Stomach (tissue), 9 donors: ENCODE results near the gene SYF2. TPM values are rescaled to one million over a fixed set of nuclear protein-coding genes. Genes with fewer than 3 reads are reported as not detected.

Experiments used
- DNase-seq, 2 donors: peaks; one replicate each; pipeline versions ENCODE4 v3.0.0 to v3.0.0-alpha.2; 2013 to 2019
- H3K27ac ChIP-seq, 5 donors: fragments of 200-600 bp in 4 of 5; sonication (generic) in 4 of 5; one replicate each; pipeline ENCODE4 v1.5.1; 2013 to 2019; ENCODE audit warnings: mild to moderate bottlenecking in 1 of 5, moderate library complexity in 1 of 5
- H3K27me3 ChIP-seq, 3 donors: fragments of 200-600 bp; sonication (generic); one replicate each; pipeline ENCODE4 v1.5.1; 2017 to 2019; ENCODE audit warnings: mixed run types in 1 of 3
- H3K36me3 ChIP-seq, 4 donors: fragments of 200-600 bp; sonication (generic); 1 replicate in 3 of 4; 2 replicates in 1 of 4; pipeline ENCODE4 v1.5.1; 2016 to 2019
- H3K4me1 ChIP-seq, 4 donors: fragments of 200-600 bp; sonication (generic); one replicate each; pipeline ENCODE4 v1.5.1; 2016 to 2019
- H3K4me3 ChIP-seq, 4 donors: fragments of 200-600 bp; sonication (generic) in 3 of 4; one replicate each; pipeline ENCODE4 v1.5.1; 2016 to 2019; ENCODE audit warnings: mild to moderate bottlenecking in 1 of 4
- H3K9me3 ChIP-seq, 4 donors: fragments of 200-600 bp; sonication (generic); one replicate each; pipeline ENCODE4 v1.5.1; 2016 to 2019
- CTCF ChIP-seq, 7 experiments: fragments of 450-650 bp in 4 of 7; fragments of 200-600 bp in 3 of 7; sonication (generic) in 3 of 7; IDR thresholded peaks; one replicate each; pipeline ENCODE4 v1.5.1; 2016 to 2019; ENCODE audit warnings: antibody characterized with exemption in 7 of 7, control low read depth in 2 of 7, mild to moderate bottlenecking in 1 of 7
- EP300 ChIP-seq: sonication (generic); formaldehyde crosslinking; IDR thresholded peaks from one replicate; pipeline ENCODE4 v1.6.1; 2017; ENCODE audit warnings: antibody characterized with exemption
- POLR2A ChIP-seq, 4 donors: fragments of 450-650 bp; IDR thresholded peaks; one replicate each; pipeline ENCODE4 v1.6.1; 2016; ENCODE audit warnings: antibody characterized with exemption in 4 of 4, control low read depth in 2 of 4, mild to moderate bottlenecking in 1 of 4, moderate library complexity in 1 of 4
- POLR2AphosphoS5 ChIP-seq, 3 donors: sonication (generic); formaldehyde crosslinking; IDR thresholded peaks; one replicate each; pipeline ENCODE4 v1.6.1; 2016; ENCODE audit warnings: antibody characterized with exemption in 3 of 3
- WGBS, 5 donors: extraction: QIAGEN DNeasy Blood & Tissue Kit in 3 of 5; methylation state at CpG; one replicate each; pipeline versions ENCODE4 v1.1.5 to v1.1.7; 2013 to 2018; 5-methylcytosine and 5-hydroxymethylcytosine counted together
- intact Hi-C: fragments of 100-400 bp; cut with DNase I; formaldehyde crosslinking; loops from one replicate; pipeline ENCODE4 v1.15.1; 2023; ENCODE audit warnings: low total_unique reads
- polyA plus RNA-seq, 3 donors: library from polyadenylated mRNA; stranded (reverse); fragments of 200-250 nt; gene quantifications; one replicate each; pipeline ENCODE4 v1.2.3, GENCODE V29; 2013
- total RNA-seq, 5 donors: library from RNA; depleted of rRNA; stranded (reverse); fragments of >200 nt; gene quantifications; one replicate each; pipeline versions ENCODE4 v1.1.0 to v1.2.3, GENCODE V29; 2014 to 2016
- donor health status: healthy with polysubstance abuse.
- donor health status: Bipolar disorder and iron deficiency.
- donor health status: healthy.

The SYF2 gene
- total and polyA plus RNA-seq, 8 donors = 17.9 to 146 (median 54.9) TPM

GRCh38 chr1:25173809-25174340 lies 58.4 kb downstream of the SYF2 start:
- Histone ChIP-seq H3K4me3 (no peak overlapping the region), H3K36me3 (no peaks in the 10 kb centered on the region), H3K27ac (no peak overlapping the region), H3K9me3 (peaks cover 0 to 7% (median 0%) of the 10 kb centered on the region in 4 donors), H3K4me1 (peaks cover 1 to 19% (median 7%) of the 10 kb centered on the region in 4 donors), H3K27me3 (no peaks in the 10 kb centered on the region)
- WGBS, 5 donors = 83 to 93% (median 88%) methylated on average over 3 of the region's 3 CpGs
- no peak for DNase-seq
- intact Hi-C loops = no loop called here
- TF ChIP-seq POLR2AphosphoS5 (IDR thresholded peaks at IDR 0.05) (no peak), EP300 (no peak), CTCF (IDR thresholded peaks at IDR 0.05) (no peak), POLR2A (IDR thresholded peaks at IDR 0.05) (no peak)

Other genes with a start within 250 kb of the SYF2 start
- gene RSRP1, start 15.0 kb upstream of the SYF2 start, total RNA-seq = 100 to 1,000 TPM in 4 of 5 donors, 10 to 100 TPM in 1; 95.8 to 476 (median 158) TPM
- 100 to 1,000 TPM in 1 of 3 donors, 10 to 100 TPM in 2; 12.8 to 211 (median 44.2) TPM for gene RSRP1, start 15.0 kb upstream of the SYF2 start, polyA plus RNA-seq
- gene RHD, start 40.0 kb upstream of the SYF2 start, total RNA-seq = under 1 TPM in 1 of 5 donors, not detected in 4; 0.18 TPM
- gene RHD, start 40.0 kb upstream of the SYF2 start, polyA plus RNA-seq = not detected
- gene TMEM50A, start 105.8 kb upstream of the SYF2 start, total RNA-seq = 100 to 1,000 TPM in 1 of 5 donors, 10 to 100 TPM in 4; 27.2 to 115 (median 67.2) TPM
- gene TMEM50A, start 105.8 kb upstream of the SYF2 start, polyA plus RNA-seq = 10 to 100 TPM; 40.5 to 83.3 (median 43.7) TPM
- 1 to 10 TPM in 1 of 5 donors, not detected in 4; 2.9 TPM for gene RHCE, start 188.3 kb upstream of the SYF2 start, total RNA-seq
- under 1 TPM in 1 of 3 donors, not detected in 2; 0.13 TPM for gene RHCE, start 188.3 kb upstream of the SYF2 start, polyA plus RNA-seq
- 10 to 100 TPM in 4 of 5 donors, 1 to 10 TPM in 1; 4.9 to 19.8 (median 14.8) TPM for gene MACO1, start 198.4 kb upstream of the SYF2 start, total RNA-seq
- 1 to 10 TPM; 5.4 to 9.3 (median 5.7) TPM for gene MACO1, start 198.4 kb upstream of the SYF2 start, polyA plus RNA-seq